Left ventricle myocardium inferior (tissue), 1 donor: Measurements from ENCODE around the gene PRDM8. TPM values are rescaled to one million over a fixed set of nuclear protein-coding genes. Genes with fewer than 3 reads are reported as not detected.

Source experiments
- DNase-seq: peaks from one replicate; pipeline ENCODE4 v3.0.0-alpha.2; 2020
- H3K27ac ChIP-seq: fragments of 200-600 bp; replicated peaks from 2 replicates; pipeline ENCODE4 v1.8.0; 2021
- H3K27me3 ChIP-seq: fragments of 200-600 bp; 2 replicates; pipeline ENCODE4 v1.8.0; 2021; ENCODE audit warnings: low read depth
- H3K36me3 ChIP-seq: fragments of 200-600 bp; 2 replicates; pipeline ENCODE4 v1.8.0; 2021
- H3K4me1 ChIP-seq: fragments of 200-600 bp; 2 replicates; pipeline ENCODE4 v1.8.0; 2021
- H3K4me3 ChIP-seq: fragments of 200-600 bp; 2 replicates; pipeline ENCODE4 v1.8.0; 2021; ENCODE audit warnings: mild to moderate bottlenecking, moderate library complexity
- H3K9me3 ChIP-seq: fragments of 200-600 bp; replicated peaks from 2 replicates; pipeline ENCODE4 v1.8.0; 2021
- intact Hi-C: fragments of 100-400 bp; cut with micrococcal nuclease; formaldehyde crosslinking; loops from one replicate; pipeline ENCODE4 v1.11.0; 2022
- total RNA-seq: library from RNA; stranded (reverse); fragmentation: NEBNext Ultra II Directional; extraction: Animal tissue kit (Norgen Biotek cat#: 25700); gene quantifications from one replicate; pipeline ENCODE4 v1.2.1, GENCODE V29; 2021
- TF ChIP-seq, protein P1 (sequence below): fragments of 200-600 bp; IDR thresholded peaks from 2 replicates; pipeline ENCODE4 v1.8.0; 2021; ENCODE audit warnings: antibody characterized with exemption, mild to moderate bottlenecking, borderline replicate concordance
- donor health status: DM: no; HTN: yes; CAD: no; lungs with severe emphysema.

Gene PRDM8
- total RNA-seq, 1 donor from 2014 or later = 0.66 TPM

DNA sequence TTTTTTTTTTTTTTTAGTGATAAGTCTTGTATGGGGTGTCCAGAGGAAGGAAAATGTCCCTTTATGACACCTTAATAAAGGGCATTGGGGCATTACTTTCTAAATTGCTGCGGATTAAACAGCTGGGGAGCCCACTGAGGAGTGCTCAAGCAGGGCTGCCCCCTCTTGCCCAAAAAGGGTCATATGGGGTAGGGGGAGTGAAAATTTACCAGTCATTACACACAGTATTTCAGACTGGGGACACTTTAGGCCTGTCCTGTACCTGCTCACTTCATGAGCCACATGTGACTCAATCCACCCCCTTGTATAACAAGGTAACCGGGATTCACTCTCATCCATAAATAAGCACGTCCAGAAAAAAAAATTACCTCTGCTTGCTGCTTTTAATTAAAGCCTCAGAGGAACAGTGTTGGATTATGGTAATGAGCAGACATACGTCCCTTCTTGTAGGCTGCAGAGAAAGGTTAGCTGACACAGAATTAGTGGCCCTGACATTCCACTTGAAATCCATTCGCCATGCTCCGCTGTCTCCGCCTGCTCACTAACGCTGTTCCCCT, 1.8 kb downstream of the PRDM8 start:
- intact Hi-C loops = no loop called here
- Histone ChIP-seq H3K4me1 (peaks cover 37% of the 10 kb centered on the region), H3K9me3 (no peaks in the 10 kb centered on the region), H3K27ac (no peak overlapping the region), H3K36me3 (no peaks in the 10 kb centered on the region), H3K4me3 (no peak overlapping the region), H3K27me3 (peaks cover 95% of the 10 kb centered on the region)
- TF ChIP-seq, protein P1, sequence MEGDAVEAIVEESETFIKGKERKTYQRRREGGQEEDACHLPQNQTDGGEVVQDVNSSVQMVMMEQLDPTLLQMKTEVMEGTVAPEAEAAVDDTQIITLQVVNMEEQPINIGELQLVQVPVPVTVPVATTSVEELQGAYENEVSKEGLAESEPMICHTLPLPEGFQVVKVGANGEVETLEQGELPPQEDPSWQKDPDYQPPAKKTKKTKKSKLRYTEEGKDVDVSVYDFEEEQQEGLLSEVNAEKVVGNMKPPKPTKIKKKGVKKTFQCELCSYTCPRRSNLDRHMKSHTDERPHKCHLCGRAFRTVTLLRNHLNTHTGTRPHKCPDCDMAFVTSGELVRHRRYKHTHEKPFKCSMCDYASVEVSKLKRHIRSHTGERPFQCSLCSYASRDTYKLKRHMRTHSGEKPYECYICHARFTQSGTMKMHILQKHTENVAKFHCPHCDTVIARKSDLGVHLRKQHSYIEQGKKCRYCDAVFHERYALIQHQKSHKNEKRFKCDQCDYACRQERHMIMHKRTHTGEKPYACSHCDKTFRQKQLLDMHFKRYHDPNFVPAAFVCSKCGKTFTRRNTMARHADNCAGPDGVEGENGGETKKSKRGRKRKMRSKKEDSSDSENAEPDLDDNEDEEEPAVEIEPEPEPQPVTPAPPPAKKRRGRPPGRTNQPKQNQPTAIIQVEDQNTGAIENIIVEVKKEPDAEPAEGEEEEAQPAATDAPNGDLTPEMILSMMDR = no peak
- DNase-seq = no peak

DNA sequence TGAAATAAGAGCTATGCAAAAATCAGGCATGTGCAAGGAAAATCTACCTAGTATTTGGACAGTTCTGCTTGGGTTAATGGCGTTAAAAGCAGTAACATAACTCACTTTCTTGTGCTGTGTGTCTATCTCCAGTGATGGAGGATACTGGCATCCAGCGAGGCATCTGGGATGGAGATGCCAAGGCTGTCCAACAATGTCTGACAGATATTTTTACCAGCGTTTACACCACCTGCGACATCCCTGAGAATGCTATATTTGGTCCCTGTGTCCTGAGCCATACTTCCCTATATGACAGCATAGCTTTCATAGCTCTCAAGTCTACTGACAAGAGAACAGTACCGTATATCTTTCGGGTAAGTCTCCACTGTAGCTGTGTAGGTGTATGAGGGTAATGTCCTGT, 2.6 kb downstream of the PRDM8 start:
- intact Hi-C loops = no loop called here
- H3K4me1 ChIP-seq = peaks cover 37% of the 10 kb centered on the region
- no peak overlapping the region for H3K4me3 ChIP-seq
- no peak for DNase-seq
- no peaks in the 10 kb centered on the region for H3K36me3 ChIP-seq
- H3K9me3 ChIP-seq = no peaks in the 10 kb centered on the region
- H3K27me3 ChIP-seq = peaks cover 89% of the 10 kb centered on the region
- TF ChIP-seq, protein P1 = no peak
- H3K27ac ChIP-seq = no peak overlapping the region

DNA sequence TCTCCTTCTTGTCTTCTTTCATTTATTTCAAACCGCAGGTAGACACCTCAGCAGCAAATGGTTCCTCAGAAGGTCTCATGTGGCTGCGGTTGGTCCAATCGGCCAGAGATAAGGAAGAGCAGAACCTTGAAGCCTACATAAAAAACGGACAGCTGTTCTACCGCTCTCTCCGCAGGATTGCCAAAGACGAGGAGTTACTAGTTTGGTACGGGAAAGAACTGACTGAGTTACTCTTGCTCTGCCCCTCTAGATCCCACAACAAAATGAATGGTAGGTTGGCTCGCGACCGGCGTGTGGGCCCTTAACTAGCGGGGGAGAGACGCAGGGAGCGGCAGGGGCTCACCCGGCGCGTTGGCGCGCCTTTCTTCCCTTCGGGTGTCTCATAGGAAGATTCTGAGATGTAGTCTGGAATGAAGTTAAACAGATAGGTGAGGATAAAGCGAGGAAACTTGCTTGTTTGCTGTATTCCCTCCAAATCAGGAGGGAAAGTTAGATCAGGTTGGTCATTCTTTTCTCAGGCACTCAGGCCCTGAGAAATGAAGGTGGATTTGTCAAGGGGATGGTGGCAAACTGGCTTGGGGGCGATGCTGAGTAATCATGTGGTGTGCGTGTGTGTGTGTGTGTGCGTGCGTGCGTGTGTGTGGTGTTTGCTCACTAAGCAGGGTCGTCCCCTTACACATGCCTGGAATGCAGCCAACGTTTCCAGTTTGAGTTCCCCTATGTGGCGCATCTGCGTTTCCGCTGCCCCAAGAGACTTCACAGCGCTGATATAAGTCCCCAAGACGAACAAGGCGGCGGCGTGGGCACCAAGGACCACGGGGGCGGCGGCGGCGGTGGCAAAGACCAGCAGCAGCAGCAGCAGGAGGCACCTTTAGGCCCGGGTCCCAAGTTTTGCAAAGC, 4.2 kb downstream of the PRDM8 start:
- intact Hi-C loops = no loop called here
- H3K4me3 ChIP-seq = peak overlapping the region; percentile 74
- peak; percentile 48 for DNase-seq
- H3K4me1 ChIP-seq = peaks cover 37% of the 10 kb centered on the region
- TF ChIP-seq, protein P1 = no peak
- H3K36me3 ChIP-seq = no peaks in the 10 kb centered on the region
- peak overlapping the region; percentile 74 for H3K27ac ChIP-seq
- H3K9me3 ChIP-seq = no peaks in the 10 kb centered on the region
- H3K27me3 ChIP-seq = peaks cover 75% of the 10 kb centered on the region

DNA sequence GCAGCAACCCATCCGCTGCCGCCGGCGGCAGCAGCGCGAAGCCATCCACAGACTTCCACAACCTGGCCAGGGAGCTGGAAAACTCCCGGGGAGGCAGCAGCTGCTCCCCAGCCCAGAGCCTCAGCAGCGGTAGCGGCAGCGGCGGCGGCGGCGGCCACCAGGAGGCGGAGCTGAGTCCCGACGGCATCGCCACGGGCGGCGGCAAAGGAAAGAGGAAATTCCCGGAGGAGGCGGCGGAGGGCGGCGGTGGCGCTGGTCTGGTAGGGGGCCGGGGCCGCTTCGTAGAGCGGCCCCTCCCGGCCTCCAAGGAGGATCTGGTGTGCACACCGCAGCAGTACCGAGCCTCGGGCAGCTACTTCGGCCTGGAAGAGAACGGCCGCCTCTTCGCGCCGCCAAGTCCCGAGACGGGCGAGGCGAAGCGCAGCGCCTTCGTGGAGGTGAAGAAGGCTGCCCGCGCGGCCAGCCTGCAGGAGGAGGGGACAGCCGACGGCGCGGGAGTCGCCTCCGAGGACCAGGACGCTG, 4.9 kb downstream of the PRDM8 start:
- Histone ChIP-seq H3K4me3 (peak overlapping the region; percentile 74), H3K4me1 (peaks cover 38% of the 10 kb centered on the region), H3K9me3 (no peaks in the 10 kb centered on the region), H3K27ac (peak overlapping the region; percentile 74), H3K36me3 (no peaks in the 10 kb centered on the region), H3K27me3 (peaks cover 74% of the 10 kb centered on the region)
- intact Hi-C loops = no loop called here
- TF ChIP-seq, protein P1 = peak; percentile 86
- peak; percentile 88 for DNase-seq

DNA sequence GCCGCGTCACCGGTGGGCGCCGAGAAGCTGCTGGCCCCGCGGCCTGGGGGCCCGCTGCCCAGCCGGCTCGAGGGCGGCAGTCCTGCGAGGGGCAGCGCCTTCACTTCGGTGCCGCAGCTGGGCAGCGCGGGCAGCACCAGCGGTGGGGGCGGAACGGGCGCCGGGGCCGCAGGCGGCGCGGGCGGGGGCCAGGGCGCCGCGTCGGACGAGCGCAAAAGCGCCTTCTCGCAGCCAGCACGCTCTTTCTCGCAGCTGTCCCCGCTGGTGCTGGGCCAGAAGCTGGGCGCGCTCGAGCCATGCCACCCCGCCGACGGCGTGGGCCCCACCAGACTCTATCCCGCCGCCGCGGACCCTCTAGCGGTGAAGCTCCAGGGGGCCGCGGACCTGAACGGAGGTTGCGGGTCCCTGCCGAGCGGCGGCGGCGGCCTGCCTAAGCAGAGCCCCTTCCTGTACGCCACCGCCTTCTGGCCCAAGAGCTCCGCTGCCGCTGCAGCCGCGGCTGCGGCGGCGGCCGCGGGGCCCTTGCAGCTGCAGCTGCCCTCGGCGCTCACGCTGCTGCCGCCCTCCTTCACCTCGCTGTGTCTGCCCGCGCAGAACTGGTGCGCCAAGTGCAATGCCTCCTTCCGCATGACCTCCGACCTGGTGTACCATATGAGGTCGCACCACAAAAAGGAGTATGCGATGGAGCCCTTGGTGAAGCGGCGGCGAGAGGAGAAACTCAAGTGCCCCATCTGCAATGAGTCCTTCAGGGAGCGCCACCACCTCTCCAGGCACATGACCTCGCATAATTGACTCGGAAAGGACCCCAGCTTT, 5.6 kb downstream of the PRDM8 start:
- peaks cover 32% of the 10 kb centered on the region for H3K4me1 ChIP-seq
- intact Hi-C loops = no loop called here
- H3K9me3 ChIP-seq = no peaks in the 10 kb centered on the region
- H3K36me3 ChIP-seq = no peaks in the 10 kb centered on the region
- H3K27ac ChIP-seq = peak overlapping the region; percentile 74
- no peak for DNase-seq
- peak overlapping the region; percentile 74 for H3K4me3 ChIP-seq
- TF ChIP-seq, protein P1 = no peak
- peaks cover 73% of the 10 kb centered on the region for H3K27me3 ChIP-seq
